ENCODE data around the gene EXD3.
A peak's percentile ranks its signal among the peaks of the same experiment; 100 is the strongest.

The EXD3 gene

GRCh38 chr9:137460363-137461315 is 37.7 kb upstream of the EXD3 start:
- no peaks in the 10 kb centered on the region for H3K27me3 ChIP-seq (ENCODE audit: insufficient read depth, poor library complexity, severe bottlenecking)
- no peak for TF ChIP-seq CTCF (IDR thresholded peaks at IDR 0.05; ENCODE audit: insufficient read depth, low read length)
- TF ChIP-seq REST (IDR thresholded peaks at IDR 0.05; ENCODE audit: insufficient replicate concordance, low read depth), result no peak
- TF ChIP-seq GABPA (IDR thresholded peaks at IDR 0.05; ENCODE audit: low read depth), result no peak
- no peak for TF ChIP-seq SPI1 (IDR thresholded peaks at IDR 0.05; ENCODE audit: borderline replicate concordance, low read depth)
- no peak for TF ChIP-seq POLR2AphosphoS5 (IDR thresholded peaks at IDR 0.05; ENCODE audit: low read depth)

GRCh38 chr9:137459601-137460362 is 36.8 kb upstream of the EXD3 start:
- Histone ChIP-seq H3K27ac (replicated peaks) (peak overlapping the region; percentile 73), H3K4me3 (replicated peaks; ENCODE audit: insufficient read depth, low read length) (peak overlapping the region; percentile 32), H3K27me3 (ENCODE audit: insufficient read depth, poor library complexity, severe bottlenecking) (no peaks in the 10 kb centered on the region)
- TF ChIP-seq REST (IDR thresholded peaks at IDR 0.05; ENCODE audit: insufficient replicate concordance, low read depth) (no peak), SPI1 (IDR thresholded peaks at IDR 0.05; ENCODE audit: borderline replicate concordance, low read depth) (no peak), POLR2AphosphoS5 (IDR thresholded peaks at IDR 0.05; ENCODE audit: low read depth) (no peak), GABPA (IDR thresholded peaks at IDR 0.05; ENCODE audit: low read depth) (no peak), CTCF (IDR thresholded peaks at IDR 0.05; ENCODE audit: insufficient read depth, low read length) (no peak)
- DNase-seq (ENCODE audit: low read depth in 1 of 2, low spot score in 1 of 2), result no peak

More at GRCh38 chr9:137460363-137461315, 37.7 kb upstream of the EXD3 start:
- no peak for DNase-seq (ENCODE audit: low read depth in 1 of 2, low spot score in 1 of 2)
- H3K27ac ChIP-seq (replicated peaks), result no peak overlapping the region
- H3K4me3 ChIP-seq (replicated peaks; ENCODE audit: insufficient read depth, low read length), result no peak overlapping the region

GRCh38 chr9:137459152-137459600 is 36.2 kb upstream of the EXD3 start, which contains the start of gene NSMF:
Gene NSMF (minus strand): TSS chr9:137459334. CDS start chr9:137459102, 232 bp downstream.
- Histone ChIP-seq H3K27me3 (ENCODE audit: insufficient read depth, poor library complexity, severe bottlenecking) (no peaks in the 10 kb centered on the region), H3K27ac (replicated peaks) (peak within 1 kb of the TSS; percentile 73), H3K4me3 (replicated peaks; ENCODE audit: insufficient read depth, low read length) (peak within 1 kb of the TSS; percentile 68)
- peak; percentile 78 to 82 for DNase-seq (ENCODE audit: low read depth in 1 of 2, low spot score in 1 of 2)
- TF ChIP-seq GABPA (IDR thresholded peaks at IDR 0.05; ENCODE audit: low read depth) (no peak), CTCF (IDR thresholded peaks at IDR 0.05; ENCODE audit: insufficient read depth, low read length) (no peak), REST (IDR thresholded peaks at IDR 0.05; ENCODE audit: insufficient replicate concordance, low read depth) (no peak), SPI1 (IDR thresholded peaks at IDR 0.05; ENCODE audit: borderline replicate concordance, low read depth) (no peak), POLR2AphosphoS5 (IDR thresholded peaks at IDR 0.05; ENCODE audit: low read depth) (no peak)

Data from HL-60 (cell line).